Fibroblast of lung (primary cell): ENCODE data around the gene SYNM.

Experiments
- CTCF ChIP-seq, 2 donors: IDR thresholded peaks in 1 of 2; conservative IDR thresholded peaks in 1 of 2; 1 replicate in 1 of 2; 2 replicates in 1 of 2; pipeline ENCODE4 v1.5.1; 2011 to 2012; ENCODE audit warnings: low read length in 2 of 2, control low read depth in 1 of 2, inconsistent platforms in 1 of 2, low read depth in 1 of 2, mild to moderate bottlenecking in 1 of 2
- EZH2 ChIP-seq: IDR thresholded peaks from 2 replicates; pipeline ENCODE4 v1.5.1; 2012; ENCODE audit warnings: low read length, control low read depth, mild to moderate bottlenecking; ENCODE audit errors: missing control alignments

- TF ChIP-seq CTCF (conservative IDR thresholded peaks at IDR 0.05 in 1 of 2, IDR thresholded peaks at IDR 0.05 in 1 of 2; ENCODE audit: low read depth in 1 of 2, low read length in 2 of 2) = no peak
- TF ChIP-seq EZH2 = no peak
Measured at GRCh38 chr15:99058421-99058870, 46.4 kb upstream of the SYNM start.
